Kasumi-1 (cell line): Measurements from ENCODE around the gene GPR25.
A peak's percentile ranks its signal among the peaks of the same experiment; 100 is the strongest.

Experiments
- DNase-seq, 2 experiments: peaks; one replicate each; lab custom pipeline; 2025; lab: John Stamatoyannopoulos, UW

Gene GPR25

GRCh38 chr1:200873116-200873670 is 412 bp downstream of the GPR25 start:
- no peak for DNase-seq

GRCh38 chr1:200873671-200874397 is 1.1 kb downstream of the GPR25 start:
- DNase-seq = no peak

GRCh38 chr1:200874694-200875093 is 1.9 kb downstream of the GPR25 start:
- DNase-seq = no peak

- no peak for DNase-seq
Measured at GRCh38 chr1:200875416-200875815, 2.6 kb downstream of the GPR25 start.

GRCh38 chr1:200877010-200877409 is 4.2 kb downstream of the GPR25 start:
- no peak for DNase-seq

- DNase-seq = no peak
Measured at GRCh38 chr1:200877839-200878551, 5.2 kb downstream of the GPR25 start.

GRCh38 chr1:200880212-200880611 is 7.4 kb downstream of the GPR25 start:
- DNase-seq = no peak

GRCh38 chr1:200883118-200883517 is 10.3 kb downstream of the GPR25 start:
- DNase-seq = no peak

- DNase-seq = no peak
Measured at GRCh38 chr1:200885623-200886402, 13.0 kb downstream of the GPR25 start.

- DNase-seq = no peak
Measured at GRCh38 chr1:200886594-200886993, 13.8 kb downstream of the GPR25 start.

- no peak for DNase-seq
Measured at GRCh38 chr1:200887036-200887435, 14.3 kb downstream of the GPR25 start.

- peak; percentile 72 to 73 for DNase-seq
Measured at GRCh38 chr1:200887772-200888348, 15.1 kb downstream of the GPR25 start.

- peak; percentile 85 to 91 for DNase-seq
Measured at GRCh38 chr1:200888349-200888838, 15.6 kb downstream of the GPR25 start.

GRCh38 chr1:200889571-200889970 is 16.8 kb downstream of the GPR25 start:
- no peak for DNase-seq

GRCh38 chr1:200890027-200890426 is 17.2 kb downstream of the GPR25 start:
- no peak for DNase-seq

GRCh38 chr1:200890818-200891773 is 18.3 kb downstream of the GPR25 start:
- DNase-seq = peak; percentile 51 to 58

- DNase-seq = no peak
Measured at GRCh38 chr1:200891774-200892157, 19.0 kb downstream of the GPR25 start.

GRCh38 chr1:200892546-200892945 is 19.8 kb downstream of the GPR25 start:
- no peak for DNase-seq

- no peak for DNase-seq
Measured at GRCh38 chr1:200892958-200893357, 20.2 kb downstream of the GPR25 start.

- no peak for DNase-seq
Measured at GRCh38 chr1:200893411-200893901, 20.7 kb downstream of the GPR25 start.
